ENCODE data around the gene SNX9. TPM values are rescaled to one million over a fixed set of nuclear protein-coding genes. Genes with fewer than 3 reads are reported as not detected.

Gene SNX9
- total and polyA plus RNA-seq, 12 donors = 18.8 to 39.7 (median 31.2) TPM

DNA sequence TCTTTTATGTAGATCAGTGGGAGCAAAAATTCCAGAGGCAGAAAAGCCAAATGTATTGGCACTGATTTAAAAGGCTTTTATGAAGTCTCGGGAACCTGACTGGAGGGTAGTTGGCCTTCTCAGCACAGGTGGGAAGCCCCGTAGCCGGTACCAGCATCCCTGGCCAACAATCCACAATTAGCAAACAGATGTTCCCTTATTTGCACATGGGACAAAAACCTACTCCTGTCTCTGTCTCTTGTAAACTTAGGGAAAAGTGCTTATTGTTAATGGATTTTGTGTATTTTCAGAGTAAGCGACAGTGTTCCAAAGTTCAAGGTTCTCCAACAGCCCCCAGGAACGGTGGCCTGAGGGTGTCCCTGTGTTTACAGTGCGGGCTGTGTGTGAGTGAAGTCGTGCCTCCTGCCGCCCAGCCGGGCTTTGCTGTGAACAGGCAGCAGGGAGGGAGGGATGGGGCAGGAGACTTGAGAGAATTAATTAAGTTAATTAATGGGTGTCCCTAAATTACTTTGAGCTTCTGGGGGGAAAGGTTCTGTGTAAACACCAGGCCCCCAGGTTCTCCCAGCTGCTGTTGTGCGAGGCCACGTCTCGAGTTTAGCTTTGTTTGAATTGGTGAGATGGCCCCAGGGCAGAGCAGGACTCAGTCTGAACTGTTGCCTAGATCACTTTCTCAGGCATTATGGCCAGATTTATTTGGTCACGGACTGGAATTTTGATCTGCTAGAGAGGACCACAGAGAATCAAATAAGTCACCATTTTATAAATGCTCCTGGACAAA lies 162.5 kb downstream of the SNX9 start:
- peaks cover 7 to 60% (median 27%) of the 10 kb centered on the region in 9 donors for H3K4me1 ChIP-seq
- intact Hi-C loops (cut with DNase I) = loop anchor here in 2 of 10 donors (5.0 to 10.0 kb wide), 2 partner anchors 49 to 87 kb away; no protein-coding TSS in a partner anchor
- TF ChIP-seq, protein P1, sequence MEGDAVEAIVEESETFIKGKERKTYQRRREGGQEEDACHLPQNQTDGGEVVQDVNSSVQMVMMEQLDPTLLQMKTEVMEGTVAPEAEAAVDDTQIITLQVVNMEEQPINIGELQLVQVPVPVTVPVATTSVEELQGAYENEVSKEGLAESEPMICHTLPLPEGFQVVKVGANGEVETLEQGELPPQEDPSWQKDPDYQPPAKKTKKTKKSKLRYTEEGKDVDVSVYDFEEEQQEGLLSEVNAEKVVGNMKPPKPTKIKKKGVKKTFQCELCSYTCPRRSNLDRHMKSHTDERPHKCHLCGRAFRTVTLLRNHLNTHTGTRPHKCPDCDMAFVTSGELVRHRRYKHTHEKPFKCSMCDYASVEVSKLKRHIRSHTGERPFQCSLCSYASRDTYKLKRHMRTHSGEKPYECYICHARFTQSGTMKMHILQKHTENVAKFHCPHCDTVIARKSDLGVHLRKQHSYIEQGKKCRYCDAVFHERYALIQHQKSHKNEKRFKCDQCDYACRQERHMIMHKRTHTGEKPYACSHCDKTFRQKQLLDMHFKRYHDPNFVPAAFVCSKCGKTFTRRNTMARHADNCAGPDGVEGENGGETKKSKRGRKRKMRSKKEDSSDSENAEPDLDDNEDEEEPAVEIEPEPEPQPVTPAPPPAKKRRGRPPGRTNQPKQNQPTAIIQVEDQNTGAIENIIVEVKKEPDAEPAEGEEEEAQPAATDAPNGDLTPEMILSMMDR (IDR thresholded peaks at IDR 0.05) = no peak
- ATAC-seq (no peak), DNase-seq (no peak)
- H3K27ac ChIP-seq = no peak overlapping the region
- H3K4me3 ChIP-seq = no peak overlapping the region
- WGBS, 2 donors = 81 to 84% methylated on average over 13 of the region's 13 CpGs
- peaks cover 0 to 5% (median 0%) of the 10 kb centered on the region in 7 donors for H3K27me3 ChIP-seq
- no peaks in the 10 kb centered on the region for H3K9me3 ChIP-seq
- H3K36me3 ChIP-seq = no peaks in the 10 kb centered on the region

DNA sequence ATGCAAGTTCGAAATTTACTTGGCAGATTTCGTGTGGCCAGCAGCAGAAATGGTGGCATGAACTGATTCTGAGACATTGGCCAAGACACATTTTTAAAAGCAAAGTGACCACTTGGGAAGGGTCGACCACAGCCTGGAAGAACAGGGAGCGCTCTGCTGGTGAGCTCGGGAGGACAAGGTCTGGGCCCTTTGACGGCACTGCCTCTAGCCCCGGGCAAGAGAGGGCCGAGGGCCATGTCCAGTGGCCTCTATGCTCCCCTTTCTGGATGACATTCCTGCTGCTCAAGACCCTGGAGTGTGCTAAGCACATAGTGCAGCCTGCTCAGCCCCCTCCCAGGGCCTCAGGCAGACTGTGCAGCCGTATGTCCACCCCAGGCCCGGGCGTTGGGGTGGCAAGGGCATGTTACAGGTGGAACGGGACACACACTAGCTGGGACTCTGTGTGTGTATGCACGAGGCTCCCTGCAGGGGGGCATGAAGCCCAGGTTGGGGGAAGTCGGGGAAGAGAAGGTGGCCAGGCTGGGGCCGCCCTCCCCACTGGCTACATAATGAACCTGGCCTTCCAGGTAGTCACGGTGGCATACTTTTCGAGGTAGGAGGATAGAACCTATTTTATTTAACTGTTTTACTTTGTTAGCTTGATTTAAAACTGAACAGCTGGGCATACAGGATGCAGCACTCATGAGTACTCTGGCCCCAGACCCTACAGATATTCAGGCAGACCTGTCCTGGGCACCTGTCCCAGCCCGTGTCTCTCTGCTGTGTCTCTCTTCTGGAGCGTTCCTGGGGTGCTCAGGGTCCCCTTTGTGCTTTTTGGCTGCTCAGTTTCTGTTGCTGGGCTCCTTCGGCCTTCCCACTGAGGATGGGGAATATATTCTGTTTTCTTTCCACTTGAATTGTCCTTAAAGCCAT lies 165.0 kb downstream of the SNX9 start:
- no peak overlapping the region for H3K4me3 ChIP-seq
- no peaks in the 10 kb centered on the region for H3K27me3 ChIP-seq
- no peaks in the 10 kb centered on the region for H3K9me3 ChIP-seq
- TF ChIP-seq, protein P1 (IDR thresholded peaks at IDR 0.05) = no peak
- DNase-seq (no peak), ATAC-seq (peak in 3 of 8 donors; percentile 10 to 37 (median 21))
- 86 to 89% methylated on average over 20 of the region's 20 CpGs for WGBS, 2 donors
- H3K4me1 ChIP-seq = peaks cover 7 to 51% (median 22%) of the 10 kb centered on the region in 9 donors
- H3K36me3 ChIP-seq = no peaks in the 10 kb centered on the region
- intact Hi-C loops (cut with DNase I) = loop anchor here in 2 of 10 donors (5.0 to 10.0 kb wide), 2 partner anchors 47 to 84 kb away; no protein-coding TSS in a partner anchor
- H3K27ac ChIP-seq = peak overlapping the region in 4 of 10 donors; percentile 1 to 36 (median 16)

DNA sequence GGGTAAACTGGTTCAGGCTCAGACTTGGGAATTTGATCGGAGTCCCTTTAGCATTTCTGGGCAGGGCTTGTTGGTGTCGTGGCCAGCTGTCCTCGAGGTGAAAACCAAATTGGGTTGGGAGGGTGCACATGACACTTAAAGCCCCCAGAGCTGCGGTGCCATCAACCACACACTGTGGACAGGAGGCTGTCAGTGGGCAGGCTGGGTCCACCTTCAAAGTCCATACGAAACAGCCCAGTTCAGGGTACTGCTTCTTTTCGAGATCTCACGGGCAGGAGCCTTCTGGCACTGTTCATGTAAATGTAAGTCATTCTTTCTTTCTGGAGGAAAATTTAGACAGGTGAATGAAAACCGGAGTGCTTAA lies 165.6 kb downstream of the SNX9 start:
- Histone ChIP-seq H3K9me3 (no peaks in the 10 kb centered on the region), H3K27me3 (no peaks in the 10 kb centered on the region), H3K4me3 (no peak overlapping the region), H3K36me3 (no peaks in the 10 kb centered on the region), H3K4me1 (peaks cover 7 to 53% (median 21%) of the 10 kb centered on the region in 9 donors), H3K27ac (peak overlapping the region in 3 of 10 donors; percentile 3 to 36 (median 30))
- DNase-seq (no peak), ATAC-seq (no peak)
- intact Hi-C loops (cut with DNase I) = loop anchor here in 2 of 10 donors (5.0 to 10.0 kb wide), 2 partner anchors 46 to 84 kb away; no protein-coding TSS in a partner anchor
- 69 to 72% methylated on average over 8 of the region's 8 CpGs for WGBS, 2 donors
- TF ChIP-seq, protein P1 (IDR thresholded peaks at IDR 0.05) = no peak

Data from heart right ventricle (tissue), 16 donors.